Measurements from ENCODE around the gene RNF225.

Gene RNF225

DNA sequence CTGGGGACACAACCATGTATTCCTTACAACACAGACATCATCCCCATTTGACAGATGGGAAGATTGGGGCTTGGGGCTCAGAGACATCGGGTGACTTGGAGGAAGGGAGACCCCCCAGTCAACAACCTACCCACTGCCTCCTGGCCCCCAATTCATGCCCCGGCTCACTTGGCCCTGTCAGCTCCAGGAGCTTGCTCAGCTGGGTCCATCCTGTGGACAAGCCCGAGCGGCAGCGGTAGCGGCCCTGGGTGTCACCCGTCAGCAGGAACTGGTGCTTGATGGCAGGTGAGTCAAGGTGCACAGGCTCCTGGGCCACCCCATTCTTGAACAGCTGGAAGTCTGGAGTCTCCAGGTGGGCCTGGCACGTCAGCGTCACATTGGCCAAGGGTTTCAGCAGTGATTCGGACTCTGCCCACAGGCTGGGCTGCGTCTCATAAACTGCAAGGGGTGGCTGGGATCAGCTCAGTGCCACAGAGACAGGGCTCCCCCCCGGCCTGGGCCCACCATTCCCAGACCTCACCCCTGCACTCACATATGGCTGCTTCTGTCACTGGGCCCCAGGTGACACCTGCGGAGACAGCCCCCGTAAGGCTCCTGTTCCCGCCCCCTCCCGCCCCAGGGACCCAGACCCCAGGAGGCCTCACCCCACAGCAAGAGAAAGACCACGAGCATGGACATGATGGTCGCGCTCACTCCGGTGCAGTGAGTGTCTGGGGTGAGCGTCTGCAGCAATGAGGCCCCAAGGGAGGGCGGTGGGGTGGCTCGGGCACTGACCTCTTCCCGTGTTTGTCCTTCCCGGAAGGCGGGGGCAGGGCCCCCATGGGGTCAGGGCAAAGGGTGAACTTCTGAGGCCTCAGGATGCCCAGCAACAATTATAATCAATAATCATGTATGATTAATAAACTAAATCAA is 42.4 kb upstream of the RNF225 start, which contains the start of gene A1BG:
TSS of gene A1BG (minus strand) at position 733 of the 912 bp plus-strand sequence. CDS start at position 678, 55 bp downstream.
- H3K4me3 ChIP-seq (ENCODE audit: low read length in 2 of 2) = no peak within 1 kb of the TSS
- H3K9me3 ChIP-seq (ENCODE audit: control insufficient read depth in 2 of 2, low read length in 2 of 2) = no peaks in the 10 kb centered on the region
- peaks cover 0 to 5% of the 10 kb centered on the region in 2 donors for H3K4me1 ChIP-seq (ENCODE audit: control insufficient read depth in 2 of 2, insufficient read depth in 2 of 2, low read length in 2 of 2)
- H3K9ac ChIP-seq (ENCODE audit: low read depth in 1 of 2, low read length in 2 of 2) = no peak within 1 kb of the TSS
- H3K36me3 ChIP-seq (ENCODE audit: control insufficient read depth in 2 of 2, insufficient read depth in 2 of 2, low read length in 2 of 2) = no peaks in the 10 kb centered on the region
- no peak within 1 kb of the TSS for H3K27ac ChIP-seq (ENCODE audit: low read depth in 2 of 2, low read length in 2 of 2)
- no peaks in the 10 kb centered on the region for H3K27me3 ChIP-seq (ENCODE audit: control insufficient read depth in 2 of 2, insufficient read depth in 2 of 2, low read length in 2 of 2)

DNA sequence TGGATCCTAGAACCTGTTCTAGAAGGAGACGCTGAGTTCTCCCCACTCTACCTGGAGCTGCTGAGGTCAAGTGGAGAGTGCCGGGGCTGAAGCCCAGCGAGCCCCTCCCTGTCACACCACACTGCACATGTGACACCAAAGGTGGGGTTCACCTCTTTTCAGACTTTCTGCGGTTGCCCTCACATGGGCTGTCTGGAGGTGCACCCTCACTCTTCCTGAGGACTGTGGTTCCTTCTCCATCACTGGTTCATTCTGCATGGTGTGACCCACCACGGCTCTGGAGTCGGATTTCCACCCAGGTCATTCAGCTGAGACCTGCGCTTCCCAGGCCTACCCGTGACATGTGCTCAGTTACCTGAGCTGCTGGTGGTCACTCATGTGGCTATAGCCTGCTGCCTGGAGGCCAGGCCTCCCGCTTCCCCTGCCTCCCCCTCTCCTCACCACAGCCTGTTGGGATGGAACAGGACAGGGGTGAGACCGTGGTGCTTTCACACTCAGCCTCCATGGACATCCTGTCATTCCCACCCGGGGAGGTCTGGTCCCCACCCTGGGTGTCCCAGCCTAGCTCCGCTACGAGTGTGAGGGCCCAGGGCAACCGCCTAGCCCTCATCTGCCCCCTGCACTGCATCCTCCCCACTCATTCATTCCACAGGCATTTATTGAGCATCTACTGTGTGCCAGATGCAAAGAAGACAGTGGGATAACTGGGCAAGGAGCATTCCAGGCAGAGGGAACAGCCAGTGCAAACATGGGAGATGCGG is 41.6 kb upstream of the RNF225 start:
- Histone ChIP-seq H3K9me3 (ENCODE audit: control insufficient read depth in 2 of 2, low read length in 2 of 2) (no peaks in the 10 kb centered on the region), H3K27me3 (ENCODE audit: control insufficient read depth in 2 of 2, insufficient read depth in 2 of 2, low read length in 2 of 2) (no peaks in the 10 kb centered on the region)

DNA sequence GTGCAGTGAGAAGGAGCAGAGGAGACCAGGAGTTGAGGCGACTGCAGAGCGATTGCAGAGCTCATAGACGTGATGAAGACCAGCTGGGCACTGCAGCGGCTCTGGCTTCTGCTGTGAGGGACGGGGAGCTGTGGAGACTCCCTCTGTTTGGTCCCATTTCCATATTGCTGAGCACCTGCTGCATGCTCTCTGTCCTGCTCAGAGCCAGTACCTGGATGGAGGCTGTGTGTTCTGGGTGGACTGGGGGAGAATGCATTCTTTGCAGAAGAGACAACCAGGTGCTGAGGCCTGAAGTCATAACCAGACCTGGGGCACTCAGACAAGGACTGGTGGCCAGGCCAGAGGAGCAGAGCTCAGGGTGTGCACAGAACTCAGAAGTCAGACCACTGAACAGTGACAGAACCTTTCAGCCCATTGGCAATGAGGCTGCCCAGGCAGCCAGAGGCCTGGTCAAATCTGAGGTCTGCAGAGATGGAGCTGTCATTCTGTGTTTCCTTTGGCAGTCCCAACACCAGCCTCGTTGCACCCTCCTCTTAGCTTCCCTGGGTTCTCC is 40.9 kb upstream of the RNF225 start:
- H3K27me3 ChIP-seq (ENCODE audit: control insufficient read depth in 2 of 2, insufficient read depth in 2 of 2, low read length in 2 of 2) = no peaks in the 10 kb centered on the region
- H3K36me3 ChIP-seq (ENCODE audit: control insufficient read depth in 2 of 2, insufficient read depth in 2 of 2, low read length in 2 of 2) = no peaks in the 10 kb centered on the region
- H3K4me1 ChIP-seq (ENCODE audit: control insufficient read depth in 2 of 2, insufficient read depth in 2 of 2, low read length in 2 of 2) = peaks cover 0 to 5% of the 10 kb centered on the region in 2 donors
- no peak overlapping the region for H3K27ac ChIP-seq (ENCODE audit: low read depth in 2 of 2, low read length in 2 of 2)
- no peak overlapping the region for H3K4me3 ChIP-seq (ENCODE audit: low read length in 2 of 2)
- no peak overlapping the region for H3K9ac ChIP-seq (ENCODE audit: low read depth in 1 of 2, low read length in 2 of 2)
- no peaks in the 10 kb centered on the region for H3K9me3 ChIP-seq (ENCODE audit: control insufficient read depth in 2 of 2, low read length in 2 of 2)

More for the DNA sequence above, 41.6 kb upstream of the RNF225 start:
- H3K27ac ChIP-seq (ENCODE audit: low read depth in 2 of 2, low read length in 2 of 2) = no peak overlapping the region
- H3K36me3 ChIP-seq (ENCODE audit: control insufficient read depth in 2 of 2, insufficient read depth in 2 of 2, low read length in 2 of 2) = no peaks in the 10 kb centered on the region
- no peak overlapping the region for H3K4me3 ChIP-seq (ENCODE audit: low read length in 2 of 2)
- peaks cover 0 to 5% of the 10 kb centered on the region in 2 donors for H3K4me1 ChIP-seq (ENCODE audit: control insufficient read depth in 2 of 2, insufficient read depth in 2 of 2, low read length in 2 of 2)
- no peak overlapping the region for H3K9ac ChIP-seq (ENCODE audit: low read depth in 1 of 2, low read length in 2 of 2)

DNA sequence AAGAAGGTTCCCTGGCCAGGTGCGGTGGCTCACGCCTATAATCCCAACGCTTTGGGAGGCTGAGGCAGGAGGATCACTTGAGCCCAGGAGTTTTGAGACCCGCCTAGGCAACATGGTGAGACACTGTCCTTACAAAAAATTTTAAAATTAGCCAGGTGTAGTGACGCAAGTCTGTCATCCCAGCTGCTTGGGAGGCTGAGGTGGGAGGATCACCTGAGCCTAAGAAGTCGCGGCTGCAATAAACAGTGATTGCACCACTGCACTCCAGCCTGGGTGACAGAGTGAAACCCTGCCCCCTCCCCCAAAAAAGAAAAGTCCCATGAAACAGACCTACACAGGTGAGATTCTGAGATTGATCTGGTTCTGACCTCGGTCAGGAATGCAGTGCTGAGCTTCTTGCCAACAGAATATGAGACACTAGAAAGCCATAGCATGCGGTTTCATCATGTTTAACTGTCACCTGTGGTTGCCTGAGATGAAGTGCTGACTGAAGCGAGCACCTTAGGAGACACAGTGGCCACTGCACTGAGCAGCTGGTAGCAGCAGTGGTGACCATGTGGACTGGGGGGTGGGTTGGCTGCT is 40.1 kb upstream of the RNF225 start:
- H3K27ac ChIP-seq (ENCODE audit: low read depth in 2 of 2, low read length in 2 of 2) = no peak overlapping the region
- H3K27me3 ChIP-seq (ENCODE audit: control insufficient read depth in 2 of 2, insufficient read depth in 2 of 2, low read length in 2 of 2) = no peaks in the 10 kb centered on the region
- H3K4me3 ChIP-seq (ENCODE audit: low read length in 2 of 2) = no peak overlapping the region
- H3K36me3 ChIP-seq (ENCODE audit: control insufficient read depth in 2 of 2, insufficient read depth in 2 of 2, low read length in 2 of 2) = no peaks in the 10 kb centered on the region
- no peak overlapping the region for H3K9ac ChIP-seq (ENCODE audit: low read depth in 1 of 2, low read length in 2 of 2)
- no peaks in the 10 kb centered on the region for H3K9me3 ChIP-seq (ENCODE audit: control insufficient read depth in 2 of 2, low read length in 2 of 2)
- peaks cover 0 to 5% of the 10 kb centered on the region in 2 donors for H3K4me1 ChIP-seq (ENCODE audit: control insufficient read depth in 2 of 2, insufficient read depth in 2 of 2, low read length in 2 of 2)

DNA sequence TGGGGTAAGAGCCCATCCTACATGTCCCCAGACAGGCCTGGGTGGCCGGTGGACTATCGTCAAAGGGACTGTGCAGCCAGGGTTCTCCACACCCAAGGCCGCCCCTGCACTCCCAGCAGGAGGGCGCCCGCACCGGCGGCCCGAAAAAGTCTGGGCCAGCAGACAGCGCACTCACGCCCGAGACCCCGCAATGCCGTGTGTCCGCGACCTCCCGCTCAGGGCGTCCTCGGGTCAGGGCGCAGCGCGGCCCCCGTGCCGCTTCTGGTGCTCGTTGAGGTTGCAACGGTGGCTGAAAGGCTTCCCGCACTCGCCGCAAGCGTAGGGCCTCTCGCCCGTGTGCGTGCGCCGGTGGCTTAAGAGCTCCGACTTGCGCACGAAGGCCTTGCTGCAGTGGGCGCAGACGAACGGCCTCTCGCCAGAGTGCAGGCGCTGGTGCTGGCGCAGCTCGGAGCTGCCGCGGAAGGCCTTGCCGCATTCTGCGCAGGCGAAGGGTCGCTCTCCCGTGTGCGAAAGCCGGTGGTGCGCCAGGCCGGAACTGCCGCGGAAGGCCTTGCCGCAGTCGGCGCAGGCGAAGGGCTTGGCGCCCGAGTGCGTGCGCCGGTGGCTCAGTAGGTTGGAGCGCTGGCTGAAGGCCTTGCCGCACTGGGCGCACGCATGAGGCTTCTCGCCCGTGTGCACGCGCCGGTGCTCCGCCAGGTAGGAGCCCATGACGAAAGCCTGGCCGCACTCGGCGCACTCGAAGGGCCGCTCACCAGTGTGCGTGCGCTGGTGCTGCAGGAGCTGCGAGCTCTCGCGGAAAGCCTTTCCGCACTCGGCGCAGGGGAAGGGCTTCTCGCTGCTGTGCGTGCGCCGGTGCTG is 39.3 kb upstream of the RNF225 start:
- Histone ChIP-seq H3K36me3 (ENCODE audit: control insufficient read depth in 2 of 2, insufficient read depth in 2 of 2, low read length in 2 of 2) (no peaks in the 10 kb centered on the region), H3K9me3 (ENCODE audit: control insufficient read depth in 2 of 2, low read length in 2 of 2) (no peaks in the 10 kb centered on the region), H3K9ac (ENCODE audit: low read depth in 1 of 2, low read length in 2 of 2) (peak overlapping the region in 1 of 2 donors; percentile 24), H3K27ac (ENCODE audit: low read depth in 2 of 2, low read length in 2 of 2) (no peak overlapping the region), H3K4me3 (ENCODE audit: low read length in 2 of 2) (peak overlapping the region; percentile 27 to 50), H3K27me3 (ENCODE audit: control insufficient read depth in 2 of 2, insufficient read depth in 2 of 2, low read length in 2 of 2) (no peaks in the 10 kb centered on the region), H3K4me1 (ENCODE audit: control insufficient read depth in 2 of 2, insufficient read depth in 2 of 2, low read length in 2 of 2) (peaks cover 0 to 5% of the 10 kb centered on the region in 2 donors)

DNA sequence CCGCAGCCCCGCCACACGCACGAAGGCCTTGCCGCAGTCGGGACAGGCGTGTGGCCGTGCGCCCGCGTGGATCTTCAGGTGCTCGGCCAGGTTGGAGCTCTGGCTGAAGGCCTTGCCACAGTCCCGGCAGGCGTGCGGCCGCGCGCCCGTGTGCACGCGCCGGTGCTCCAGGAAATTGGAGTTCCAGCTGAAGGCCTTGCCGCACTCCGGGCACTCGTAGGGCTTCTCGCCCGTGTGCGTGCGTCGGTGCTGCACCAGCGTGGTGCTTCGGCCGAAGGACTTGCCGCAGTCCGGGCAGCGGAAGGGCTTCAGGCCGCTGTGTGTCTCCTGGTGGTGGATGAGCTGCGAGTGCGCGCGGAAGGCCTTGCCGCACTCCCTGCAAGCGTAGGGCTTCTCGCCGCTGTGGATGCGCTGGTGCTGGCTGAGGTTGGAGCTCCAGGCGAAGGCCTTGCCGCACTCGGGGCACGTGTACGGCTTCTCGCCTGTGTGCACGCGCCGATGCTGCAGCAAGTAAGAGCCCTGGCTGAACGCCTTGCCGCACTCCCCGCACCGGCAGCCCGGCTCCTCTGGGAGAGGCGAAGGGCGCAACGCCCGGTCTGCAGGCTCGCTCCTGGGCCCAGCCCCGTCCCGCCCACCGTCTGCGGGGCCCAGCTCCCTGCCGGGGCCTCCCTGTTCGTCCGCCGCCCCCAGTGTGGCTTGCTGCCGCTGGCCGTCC is 38.5 kb upstream of the RNF225 start:
- Histone ChIP-seq H3K27ac (ENCODE audit: low read depth in 2 of 2, low read length in 2 of 2) (no peak overlapping the region), H3K36me3 (ENCODE audit: control insufficient read depth in 2 of 2, insufficient read depth in 2 of 2, low read length in 2 of 2) (no peaks in the 10 kb centered on the region), H3K27me3 (ENCODE audit: control insufficient read depth in 2 of 2, insufficient read depth in 2 of 2, low read length in 2 of 2) (no peaks in the 10 kb centered on the region), H3K9ac (ENCODE audit: low read depth in 1 of 2, low read length in 2 of 2) (no peak overlapping the region), H3K4me3 (ENCODE audit: low read length in 2 of 2) (peak overlapping the region; percentile 23 to 50), H3K4me1 (ENCODE audit: control insufficient read depth in 2 of 2, insufficient read depth in 2 of 2, low read length in 2 of 2) (peaks cover 6 to 8% of the 10 kb centered on the region in 2 donors), H3K9me3 (ENCODE audit: control insufficient read depth in 2 of 2, low read length in 2 of 2) (no peaks in the 10 kb centered on the region)

DNA sequence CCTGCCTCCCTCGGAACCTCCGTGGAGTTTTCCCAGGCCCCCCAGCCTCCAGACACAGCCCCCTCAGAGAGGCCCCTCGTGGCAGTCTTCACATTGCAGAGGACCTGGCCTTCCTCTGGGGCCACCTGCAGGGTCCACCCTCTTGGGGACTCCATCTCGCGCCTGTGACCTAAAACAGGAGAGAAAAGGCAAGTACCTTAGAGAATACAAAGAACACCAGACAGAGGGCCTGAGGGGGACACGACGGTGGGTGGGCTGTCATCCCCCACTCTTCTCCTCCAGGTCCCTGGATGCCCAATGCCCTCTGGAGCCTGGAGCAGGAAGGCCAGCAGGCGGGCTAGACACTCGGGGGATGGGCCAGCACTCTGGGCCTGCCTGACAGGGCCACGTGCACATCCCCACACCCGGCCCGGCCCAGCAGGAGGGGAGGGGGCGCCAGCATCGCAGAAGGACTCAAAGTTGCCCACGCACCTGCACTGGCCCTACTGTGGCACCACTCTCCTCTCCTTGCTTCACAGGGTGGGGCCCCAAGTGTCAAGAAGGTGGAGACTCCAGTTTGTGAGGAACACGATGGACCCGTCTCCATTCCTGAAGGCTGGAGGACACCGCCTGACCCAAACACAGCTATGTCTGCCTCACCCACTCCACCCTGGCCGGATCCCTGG is 37.8 kb upstream of the RNF225 start:
- Histone ChIP-seq H3K9ac (ENCODE audit: low read depth in 1 of 2, low read length in 2 of 2) (no peak overlapping the region), H3K36me3 (ENCODE audit: control insufficient read depth in 2 of 2, insufficient read depth in 2 of 2, low read length in 2 of 2) (no peaks in the 10 kb centered on the region), H3K27ac (ENCODE audit: low read depth in 2 of 2, low read length in 2 of 2) (no peak overlapping the region), H3K4me1 (ENCODE audit: control insufficient read depth in 2 of 2, insufficient read depth in 2 of 2, low read length in 2 of 2) (peaks cover 8% of the 10 kb centered on the region in 2 donors), H3K9me3 (ENCODE audit: control insufficient read depth in 2 of 2, low read length in 2 of 2) (no peaks in the 10 kb centered on the region), H3K27me3 (ENCODE audit: control insufficient read depth in 2 of 2, insufficient read depth in 2 of 2, low read length in 2 of 2) (no peaks in the 10 kb centered on the region), H3K4me3 (ENCODE audit: low read length in 2 of 2) (no peak overlapping the region)

DNA sequence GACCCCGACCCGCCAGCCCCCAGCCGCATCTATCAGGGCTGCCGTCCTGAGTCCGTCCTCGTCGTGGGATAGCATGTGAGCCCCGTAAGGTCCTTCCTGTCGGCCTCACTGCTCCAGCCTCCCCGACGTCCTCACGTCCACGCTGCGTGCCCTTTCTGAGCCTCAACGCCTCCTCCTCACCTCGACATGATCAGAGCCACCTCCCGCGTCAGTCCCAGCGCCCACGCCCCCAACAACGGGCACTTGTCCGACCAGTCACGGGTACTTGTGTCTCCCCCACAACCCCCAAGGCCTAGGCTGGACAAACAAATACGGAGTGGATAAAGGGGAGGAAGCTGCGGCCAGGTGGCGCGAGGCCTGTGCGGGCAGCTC is 33.6 kb upstream of the RNF225 start:
- no peaks in the 10 kb centered on the region for H3K9me3 ChIP-seq (ENCODE audit: control insufficient read depth in 2 of 2, low read length in 2 of 2)
- H3K4me1 ChIP-seq (ENCODE audit: control insufficient read depth in 2 of 2, insufficient read depth in 2 of 2, low read length in 2 of 2) = peaks cover 5 to 8% of the 10 kb centered on the region in 2 donors
- H3K36me3 ChIP-seq (ENCODE audit: control insufficient read depth in 2 of 2, insufficient read depth in 2 of 2, low read length in 2 of 2) = no peaks in the 10 kb centered on the region

More for the DNA sequence above, 33.6 kb upstream of the RNF225 start:
- H3K9ac ChIP-seq (ENCODE audit: low read depth in 1 of 2, low read length in 2 of 2) = peak overlapping the region; percentile 93 to 98
- no peaks in the 10 kb centered on the region for H3K27me3 ChIP-seq (ENCODE audit: control insufficient read depth in 2 of 2, insufficient read depth in 2 of 2, low read length in 2 of 2)
- peak overlapping the region; percentile 91 to 97 for H3K27ac ChIP-seq (ENCODE audit: low read depth in 2 of 2, low read length in 2 of 2)
- peak overlapping the region; percentile 80 to 97 for H3K4me3 ChIP-seq (ENCODE audit: low read length in 2 of 2)
